Measurements from ENCODE around the gene FASN. TPM values are rescaled to one million over a fixed set of nuclear protein-coding genes. Genes with fewer than 3 reads are reported as not detected.

Gene FASN
- total and polyA plus RNA-seq, 2 of the 13 experiments (the other 11 are each of a cell fraction or from before 2014, with no cell fraction given): 51.7 to 101 TPM

- TF ChIP-seq, protein P1, sequence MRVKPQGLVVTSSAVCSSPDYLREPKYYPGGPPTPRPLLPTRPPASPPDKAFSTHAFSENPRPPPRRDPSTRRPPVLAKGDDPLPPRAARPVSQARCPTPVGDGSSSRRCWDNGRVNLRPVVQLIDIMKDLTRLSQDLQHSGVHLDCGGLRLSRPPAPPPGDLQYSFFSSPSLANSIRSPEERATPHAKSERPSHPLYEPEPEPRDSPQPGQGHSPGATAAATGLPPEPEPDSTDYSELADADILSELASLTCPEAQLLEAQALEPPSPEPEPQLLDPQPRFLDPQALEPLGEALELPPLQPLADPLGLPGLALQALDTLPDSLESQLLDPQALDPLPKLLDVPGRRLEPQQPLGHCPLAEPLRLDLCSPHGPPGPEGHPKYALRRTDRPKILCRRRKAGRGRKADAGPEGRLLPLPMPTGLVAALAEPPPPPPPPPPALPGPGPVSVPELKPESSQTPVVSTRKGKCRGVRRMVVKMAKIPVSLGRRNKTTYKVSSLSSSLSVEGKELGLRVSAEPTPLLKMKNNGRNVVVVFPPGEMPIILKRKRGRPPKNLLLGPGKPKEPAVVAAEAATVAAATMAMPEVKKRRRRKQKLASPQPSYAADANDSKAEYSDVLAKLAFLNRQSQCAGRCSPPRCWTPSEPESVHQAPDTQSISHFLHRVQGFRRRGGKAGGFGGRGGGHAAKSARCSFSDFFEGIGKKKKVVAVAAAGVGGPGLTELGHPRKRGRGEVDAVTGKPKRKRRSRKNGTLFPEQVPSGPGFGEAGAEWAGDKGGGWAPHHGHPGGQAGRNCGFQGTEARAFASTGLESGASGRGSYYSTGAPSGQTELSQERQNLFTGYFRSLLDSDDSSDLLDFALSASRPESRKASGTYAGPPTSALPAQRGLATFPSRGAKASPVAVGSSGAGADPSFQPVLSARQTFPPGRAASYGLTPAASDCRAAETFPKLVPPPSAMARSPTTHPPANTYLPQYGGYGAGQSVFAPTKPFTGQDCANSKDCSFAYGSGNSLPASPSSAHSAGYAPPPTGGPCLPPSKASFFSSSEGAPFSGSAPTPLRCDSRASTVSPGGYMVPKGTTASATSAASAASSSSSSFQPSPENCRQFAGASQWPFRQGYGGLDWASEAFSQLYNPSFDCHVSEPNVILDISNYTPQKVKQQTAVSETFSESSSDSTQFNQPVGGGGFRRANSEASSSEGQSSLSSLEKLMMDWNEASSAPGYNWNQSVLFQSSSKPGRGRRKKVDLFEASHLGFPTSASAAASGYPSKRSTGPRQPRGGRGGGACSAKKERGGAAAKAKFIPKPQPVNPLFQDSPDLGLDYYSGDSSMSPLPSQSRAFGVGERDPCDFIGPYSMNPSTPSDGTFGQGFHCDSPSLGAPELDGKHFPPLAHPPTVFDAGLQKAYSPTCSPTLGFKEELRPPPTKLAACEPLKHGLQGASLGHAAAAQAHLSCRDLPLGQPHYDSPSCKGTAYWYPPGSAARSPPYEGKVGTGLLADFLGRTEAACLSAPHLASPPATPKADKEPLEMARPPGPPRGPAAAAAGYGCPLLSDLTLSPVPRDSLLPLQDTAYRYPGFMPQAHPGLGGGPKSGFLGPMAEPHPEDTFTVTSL (CRISPR knock-in tag; IDR thresholded peaks at IDR 0.05; ENCODE audit: borderline replicate concordance): no peak
- no peak for TF ChIP-seq GTF3A (CRISPR knock-in tag; conservative IDR thresholded peaks at IDR 0.05)
- TF ChIP-seq, protein P2, sequence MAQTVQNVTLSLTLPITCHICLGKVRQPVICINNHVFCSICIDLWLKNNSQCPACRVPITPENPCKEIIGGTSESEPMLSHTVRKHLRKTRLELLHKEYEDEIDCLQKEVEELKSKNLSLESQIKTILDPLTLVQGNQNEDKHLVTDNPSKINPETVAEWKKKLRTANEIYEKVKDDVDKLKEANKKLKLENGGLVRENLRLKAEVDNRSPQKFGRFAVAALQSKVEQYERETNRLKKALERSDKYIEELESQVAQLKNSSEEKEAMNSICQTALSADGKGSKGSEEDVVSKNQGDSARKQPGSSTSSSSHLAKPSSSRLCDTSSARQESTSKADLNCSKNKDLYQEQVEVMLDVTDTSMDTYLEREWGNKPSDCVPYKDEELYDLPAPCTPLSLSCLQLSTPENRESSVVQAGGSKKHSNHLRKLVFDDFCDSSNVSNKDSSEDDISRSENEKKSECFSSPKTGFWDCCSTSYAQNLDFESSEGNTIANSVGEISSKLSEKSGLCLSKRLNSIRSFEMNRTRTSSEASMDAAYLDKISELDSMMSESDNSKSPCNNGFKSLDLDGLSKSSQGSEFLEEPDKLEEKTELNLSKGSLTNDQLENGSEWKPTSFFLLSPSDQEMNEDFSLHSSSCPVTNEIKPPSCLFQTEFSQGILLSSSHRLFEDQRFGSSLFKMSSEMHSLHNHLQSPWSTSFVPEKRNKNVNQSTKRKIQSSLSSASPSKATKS (CRISPR knock-in tag; IDR thresholded peaks at IDR 0.05): no peak
- TF ChIP-seq, protein P3, sequence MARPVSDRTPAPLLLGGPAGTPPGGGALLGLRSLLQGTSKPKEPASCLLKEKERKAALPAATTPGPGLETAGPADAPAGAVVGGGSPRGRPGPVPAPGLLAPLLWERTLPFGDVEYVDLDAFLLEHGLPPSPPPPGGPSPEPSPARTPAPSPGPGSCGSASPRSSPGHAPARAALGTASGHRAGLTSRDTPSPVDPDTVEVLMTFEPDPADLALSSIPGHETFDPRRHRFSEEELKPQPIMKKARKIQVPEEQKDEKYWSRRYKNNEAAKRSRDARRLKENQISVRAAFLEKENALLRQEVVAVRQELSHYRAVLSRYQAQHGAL (CRISPR knock-in tag; IDR thresholded peaks at IDR 0.05; ENCODE audit: not compliant biosample characterization): no peak
- TF ChIP-seq ZNF513 (CRISPR knock-in tag; conservative IDR thresholded peaks at IDR 0.05): no peak
- TF ChIP-seq, protein P4, sequence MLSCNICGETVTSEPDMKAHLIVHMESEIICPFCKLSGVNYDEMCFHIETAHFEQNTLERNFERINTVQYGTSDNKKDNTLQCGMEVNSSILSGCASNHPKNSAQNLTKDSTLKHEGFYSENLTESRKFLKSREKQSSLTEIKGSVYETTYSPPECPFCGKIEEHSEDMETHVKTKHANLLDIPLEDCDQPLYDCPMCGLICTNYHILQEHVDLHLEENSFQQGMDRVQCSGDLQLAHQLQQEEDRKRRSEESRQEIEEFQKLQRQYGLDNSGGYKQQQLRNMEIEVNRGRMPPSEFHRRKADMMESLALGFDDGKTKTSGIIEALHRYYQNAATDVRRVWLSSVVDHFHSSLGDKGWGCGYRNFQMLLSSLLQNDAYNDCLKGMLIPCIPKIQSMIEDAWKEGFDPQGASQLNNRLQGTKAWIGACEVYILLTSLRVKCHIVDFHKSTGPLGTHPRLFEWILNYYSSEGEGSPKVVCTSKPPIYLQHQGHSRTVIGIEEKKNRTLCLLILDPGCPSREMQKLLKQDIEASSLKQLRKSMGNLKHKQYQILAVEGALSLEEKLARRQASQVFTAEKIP (CRISPR knock-in tag; IDR thresholded peaks at IDR 0.05; ENCODE audit: borderline replicate concordance): no peak
- TF ChIP-seq ZNF296 (CRISPR knock-in tag; conservative IDR thresholded peaks at IDR 0.05): no peak
- no peak for TF ChIP-seq HNRNPLL (IDR thresholded peaks at IDR 0.05; ENCODE audit: low read depth, low read length, poor library complexity, severe bottlenecking)
- TF ChIP-seq ZNF468 (CRISPR knock-in tag; IDR thresholded peaks at IDR 0.05): no peak
- no peak for TF ChIP-seq CERS6 (CRISPR knock-in tag; IDR thresholded peaks at IDR 0.05)
- TF ChIP-seq BRCA1 (CRISPR knock-in tag; IDR thresholded peaks at IDR 0.05): no peak
- no peak for TF ChIP-seq SYNCRIP (IDR thresholded peaks at IDR 0.05; ENCODE audit: insufficient read depth, low read depth, low read length)
- TF ChIP-seq NFYC (CRISPR knock-in tag; IDR thresholded peaks at IDR 0.05): no peak
Observed at GRCh38 chr17:82117139-82118090, 19.4 kb upstream of the FASN start (continued).

Data from HepG2 (cell line).